Activated naive CD8-positive, alpha-beta T cell (primary cell): Measurements from ENCODE around the gene TFAP2C.
A peak's percentile ranks its signal among the peaks of the same experiment; 100 is the strongest.

Experiments
- H3K27ac Mint-ChIP-seq: one replicate; pipeline ENCODE4 v1.8.0; 2021; ENCODE audit warnings: mixed read lengths
- H3K27me3 Mint-ChIP-seq: one replicate; pipeline ENCODE4 v1.8.0; 2021; ENCODE audit warnings: mixed read lengths
- H3K36me3 Mint-ChIP-seq: one replicate; pipeline ENCODE4 v1.8.0; 2021; ENCODE audit warnings: mixed read lengths
- H3K4me1 Mint-ChIP-seq: one replicate; pipeline ENCODE4 v1.8.0; 2021; ENCODE audit warnings: low read depth, mixed read lengths
- H3K4me3 Mint-ChIP-seq: one replicate; pipeline ENCODE4 v1.8.0; 2021; ENCODE audit warnings: mild to moderate bottlenecking, mixed read lengths
- H3K9me3 Mint-ChIP-seq: one replicate; pipeline ENCODE4 v1.8.0; 2021; ENCODE audit warnings: low read depth, mixed read lengths

The TFAP2C gene

GRCh38 chr20:56628873-56629463 lies at the start of gene TFAP2C:
Gene TFAP2C (plus strand): TSS chr20:56629306. CDS start chr20:56629545, 239 bp downstream.
- peaks cover 28% of the 10 kb centered on the region for H3K27me3 Mint-ChIP-seq
- no peak within 1 kb of the TSS for H3K27ac Mint-ChIP-seq
- peak within 1 kb of the TSS; percentile 68 for H3K4me3 Mint-ChIP-seq
- H3K4me1 Mint-ChIP-seq, result peaks cover 15% of the 10 kb centered on the region
- no peaks in the 10 kb centered on the region for H3K36me3 Mint-ChIP-seq
- H3K9me3 Mint-ChIP-seq, result no peaks in the 10 kb centered on the region

- H3K9me3 Mint-ChIP-seq, result no peaks in the 10 kb centered on the region
- peaks cover 6% of the 10 kb centered on the region for H3K27me3 Mint-ChIP-seq
- no peak overlapping the region for H3K4me3 Mint-ChIP-seq
- no peaks in the 10 kb centered on the region for H3K4me1 Mint-ChIP-seq
- H3K36me3 Mint-ChIP-seq, result no peaks in the 10 kb centered on the region
- H3K27ac Mint-ChIP-seq, result no peak overlapping the region
These were observed 48.9 kb upstream of the TFAP2C start for GRCh38 chr20:56580226-56580625.

GRCh38 chr20:56581701-56582100 lies 47.4 kb upstream of the TFAP2C start:
- Mint-ChIP-seq H3K9me3 (no peaks in the 10 kb centered on the region), H3K27me3 (peaks cover 2% of the 10 kb centered on the region), H3K4me3 (no peak overlapping the region), H3K4me1 (no peaks in the 10 kb centered on the region), H3K36me3 (no peaks in the 10 kb centered on the region), H3K27ac (no peak overlapping the region)

DNA sequence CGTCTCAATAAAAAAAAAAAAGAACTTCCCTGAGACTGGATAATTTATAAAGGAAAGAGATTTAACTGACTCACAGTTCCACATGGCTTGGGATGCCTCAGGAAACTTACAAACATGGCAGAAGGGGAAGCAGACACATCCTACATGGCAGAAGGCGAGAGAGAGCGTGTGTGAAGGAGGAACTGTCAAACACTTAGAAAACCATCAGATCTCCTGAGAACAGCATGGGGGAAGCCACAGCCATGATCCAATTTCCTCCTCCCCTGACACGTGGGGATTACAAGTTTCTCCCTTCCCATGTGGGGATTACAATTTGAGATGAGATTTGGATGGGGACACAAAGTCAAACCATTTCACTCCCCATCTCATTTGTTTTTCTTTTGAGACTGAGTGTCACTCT lies 46.6 kb upstream of the TFAP2C start:
- Mint-ChIP-seq H3K4me1 (no peaks in the 10 kb centered on the region), H3K27me3 (peaks cover 2% of the 10 kb centered on the region), H3K27ac (no peak overlapping the region), H3K9me3 (no peaks in the 10 kb centered on the region), H3K4me3 (no peak overlapping the region), H3K36me3 (no peaks in the 10 kb centered on the region)

GRCh38 chr20:56584916-56585315 lies 44.2 kb upstream of the TFAP2C start:
- H3K36me3 Mint-ChIP-seq, result no peaks in the 10 kb centered on the region
- no peak overlapping the region for H3K27ac Mint-ChIP-seq
- H3K4me1 Mint-ChIP-seq, result no peaks in the 10 kb centered on the region

DNA sequence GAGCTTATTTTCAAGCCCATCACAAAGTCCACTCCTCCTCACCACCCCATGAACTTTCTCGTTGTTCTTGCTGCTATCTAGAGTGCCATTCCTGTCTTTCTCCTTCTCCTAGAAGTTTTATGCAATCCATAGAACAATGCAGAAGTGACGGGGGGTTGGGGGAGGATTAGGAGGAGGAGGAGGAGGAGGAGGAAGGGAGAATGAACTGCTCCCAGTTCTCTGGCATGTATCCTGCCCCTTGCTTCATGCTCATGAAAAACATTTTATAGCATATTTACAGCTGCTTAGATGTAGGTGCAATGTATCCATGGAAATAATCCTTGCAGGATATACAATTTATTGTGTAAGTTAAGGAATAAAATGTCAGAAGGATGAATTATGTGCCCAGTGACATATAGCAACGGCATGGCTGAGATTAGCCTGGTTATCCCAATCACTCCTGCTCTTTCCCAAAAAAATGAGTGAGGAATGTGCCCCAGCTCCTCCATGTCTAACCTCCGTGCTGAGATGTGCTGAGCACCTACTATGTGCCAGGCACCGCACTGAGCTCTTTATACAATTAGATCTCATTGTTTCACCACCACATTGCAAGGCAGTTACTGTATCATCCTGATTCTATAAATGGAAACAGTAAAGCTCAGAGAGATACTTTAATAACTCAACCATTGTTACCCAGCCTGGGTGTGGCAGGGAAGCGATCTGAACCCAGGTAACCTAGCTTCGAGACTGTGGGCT lies 41.6 kb upstream of the TFAP2C start:
- Mint-ChIP-seq H3K27ac (no peak overlapping the region), H3K36me3 (no peaks in the 10 kb centered on the region), H3K27me3 (peaks cover 1% of the 10 kb centered on the region)

More at GRCh38 chr20:56584916-56585315, 44.2 kb upstream of the TFAP2C start:
- H3K27me3 Mint-ChIP-seq, result peaks cover 3% of the 10 kb centered on the region
- H3K9me3 Mint-ChIP-seq, result no peaks in the 10 kb centered on the region
- H3K4me3 Mint-ChIP-seq, result no peak overlapping the region

DNA sequence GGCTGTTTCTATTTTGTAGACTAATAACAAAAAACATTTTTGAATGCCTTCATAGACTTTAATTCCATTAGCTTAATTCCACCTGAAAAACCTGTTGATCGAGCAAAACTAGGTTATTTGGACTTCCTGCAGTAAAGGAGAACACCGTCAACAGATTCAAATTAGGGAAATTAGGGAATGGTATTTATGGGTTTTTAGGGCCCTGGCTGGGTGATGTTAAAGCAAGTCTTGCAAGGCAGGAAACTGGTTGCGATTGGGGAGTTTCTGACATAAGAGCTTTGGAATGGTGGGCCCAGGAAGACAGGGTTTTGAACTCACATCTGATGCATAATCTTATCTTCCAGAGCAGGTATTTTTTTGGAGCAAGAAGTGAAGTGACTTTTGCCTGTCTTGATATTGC lies 40.1 kb upstream of the TFAP2C start:
- Mint-ChIP-seq H3K4me1 (no peaks in the 10 kb centered on the region), H3K27ac (no peak overlapping the region), H3K27me3 (peaks cover 1% of the 10 kb centered on the region), H3K36me3 (no peaks in the 10 kb centered on the region), H3K9me3 (no peaks in the 10 kb centered on the region), H3K4me3 (no peak overlapping the region)

More for the DNA sequence above, 41.6 kb upstream of the TFAP2C start:
- Mint-ChIP-seq H3K4me3 (no peak overlapping the region), H3K4me1 (no peaks in the 10 kb centered on the region), H3K9me3 (no peaks in the 10 kb centered on the region)

DNA sequence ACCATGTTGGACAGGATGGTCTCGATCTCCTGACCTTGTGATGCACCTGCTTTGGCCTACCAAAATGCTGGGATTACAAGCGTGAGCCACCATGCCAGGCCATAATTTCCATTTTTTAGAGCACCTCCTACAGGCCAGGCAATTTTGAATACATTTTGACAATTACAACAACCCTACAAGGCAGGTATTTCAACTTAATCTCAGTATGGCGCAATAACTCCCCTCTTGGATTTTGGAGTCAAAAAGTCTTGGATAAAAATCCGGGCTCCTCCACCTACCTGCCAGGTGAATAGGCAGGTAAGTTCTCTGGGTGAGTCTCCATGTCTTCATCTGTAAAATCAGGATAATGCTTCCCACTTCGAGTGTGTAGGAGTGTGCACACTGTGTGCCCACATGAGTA lies 39.5 kb upstream of the TFAP2C start:
- Mint-ChIP-seq H3K9me3 (no peaks in the 10 kb centered on the region), H3K27ac (no peak overlapping the region), H3K4me1 (no peaks in the 10 kb centered on the region), H3K4me3 (no peak overlapping the region), H3K27me3 (peaks cover 1% of the 10 kb centered on the region), H3K36me3 (no peaks in the 10 kb centered on the region)

DNA sequence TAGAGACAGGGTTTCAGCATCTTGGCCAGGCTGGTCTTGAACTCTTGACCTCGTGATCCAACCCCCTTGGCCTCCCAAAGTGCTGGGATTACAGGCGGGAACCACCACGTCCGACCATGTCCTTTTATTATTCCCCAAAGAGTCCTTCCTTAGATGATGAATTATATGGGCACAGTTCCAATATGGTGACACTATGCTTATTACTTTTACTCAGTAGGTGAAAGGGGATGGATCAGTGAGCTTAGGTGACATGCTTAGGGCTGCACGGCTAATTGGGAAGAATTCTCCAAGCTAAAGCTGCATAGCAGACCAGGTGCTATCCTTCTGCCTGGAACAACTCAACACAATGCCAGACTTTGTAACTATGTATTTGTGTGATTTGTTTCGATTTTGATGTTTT lies 38.2 kb upstream of the TFAP2C start:
- no peaks in the 10 kb centered on the region for H3K9me3 Mint-ChIP-seq
- H3K27ac Mint-ChIP-seq, result no peak overlapping the region
- no peaks in the 10 kb centered on the region for H3K4me1 Mint-ChIP-seq
- H3K27me3 Mint-ChIP-seq, result peaks cover 1% of the 10 kb centered on the region
- H3K4me3 Mint-ChIP-seq, result no peak overlapping the region
- H3K36me3 Mint-ChIP-seq, result no peaks in the 10 kb centered on the region

DNA sequence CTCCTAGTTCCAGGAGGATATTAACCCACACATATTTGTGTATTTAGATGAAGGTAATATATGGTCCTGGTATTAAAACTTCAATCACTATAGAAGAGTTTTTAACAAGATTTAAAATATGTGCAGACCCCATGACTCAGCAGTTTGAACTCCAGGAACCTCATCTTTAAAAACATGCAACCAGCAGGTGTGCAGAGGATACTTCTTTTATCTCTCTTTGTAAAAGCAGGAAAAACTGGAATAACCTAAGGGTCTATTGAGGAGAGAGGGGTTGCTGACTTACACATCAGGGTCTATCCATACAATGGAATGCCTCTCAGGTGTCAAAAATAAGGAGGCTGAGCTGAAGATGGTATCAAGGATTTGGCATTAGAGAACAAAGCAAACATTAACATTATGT lies 36.9 kb upstream of the TFAP2C start:
- Mint-ChIP-seq H3K27ac (no peak overlapping the region), H3K4me3 (no peak overlapping the region), H3K9me3 (no peaks in the 10 kb centered on the region), H3K27me3 (peaks cover 1% of the 10 kb centered on the region), H3K4me1 (no peaks in the 10 kb centered on the region), H3K36me3 (no peaks in the 10 kb centered on the region)

GRCh38 chr20:56592817-56593216 lies 36.3 kb upstream of the TFAP2C start:
- H3K36me3 Mint-ChIP-seq, result no peaks in the 10 kb centered on the region
- H3K27me3 Mint-ChIP-seq, result peaks cover 1% of the 10 kb centered on the region
- no peaks in the 10 kb centered on the region for H3K4me1 Mint-ChIP-seq
- no peak overlapping the region for H3K27ac Mint-ChIP-seq
- H3K9me3 Mint-ChIP-seq, result no peaks in the 10 kb centered on the region
- H3K4me3 Mint-ChIP-seq, result no peak overlapping the region

DNA sequence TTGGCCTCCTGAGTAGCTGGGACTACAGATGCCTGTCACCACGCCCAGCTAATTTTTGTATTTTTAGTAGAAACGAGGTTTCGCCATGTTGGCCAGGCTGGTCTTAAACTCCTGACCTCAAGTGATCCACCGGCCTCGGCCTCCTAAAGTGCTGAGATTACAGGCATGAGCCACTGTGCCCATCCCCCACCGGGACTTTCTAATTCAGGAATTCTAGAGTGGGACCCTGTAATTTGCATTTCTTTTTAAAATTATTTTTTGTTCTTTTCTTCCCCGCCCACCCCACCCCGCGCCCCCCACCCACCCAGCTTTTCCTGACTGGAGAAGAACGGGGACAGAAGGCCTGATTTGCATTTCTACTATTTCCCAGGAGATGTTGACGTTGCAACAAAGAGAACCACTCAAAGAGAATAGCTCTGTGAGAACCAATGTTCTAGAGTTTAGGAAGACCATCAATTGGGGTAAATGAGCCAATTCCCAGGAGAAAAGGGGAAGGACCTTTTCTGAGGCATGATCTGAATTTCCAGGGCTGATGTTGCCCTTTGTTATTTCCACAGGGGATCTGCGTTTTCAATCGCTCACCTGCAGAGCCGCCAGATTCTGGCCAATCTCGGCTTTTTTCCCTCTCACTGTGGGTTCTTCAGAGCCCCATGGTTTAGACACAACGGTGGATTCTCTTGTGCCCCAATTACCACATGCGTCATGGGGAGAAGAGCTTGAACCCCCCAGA lies 33.2 kb upstream of the TFAP2C start:
- no peak overlapping the region for H3K27ac Mint-ChIP-seq
- no peak overlapping the region for H3K4me3 Mint-ChIP-seq
- H3K27me3 Mint-ChIP-seq, result no peaks in the 10 kb centered on the region
- no peaks in the 10 kb centered on the region for H3K36me3 Mint-ChIP-seq
- no peaks in the 10 kb centered on the region for H3K9me3 Mint-ChIP-seq
- H3K4me1 Mint-ChIP-seq, result no peaks in the 10 kb centered on the region

- Mint-ChIP-seq H3K27ac (no peak overlapping the region), H3K4me1 (no peaks in the 10 kb centered on the region), H3K9me3 (no peaks in the 10 kb centered on the region), H3K27me3 (no peaks in the 10 kb centered on the region), H3K36me3 (no peaks in the 10 kb centered on the region), H3K4me3 (no peak overlapping the region)
These were observed 27.9 kb upstream of the TFAP2C start for GRCh38 chr20:56601166-56601565.

DNA sequence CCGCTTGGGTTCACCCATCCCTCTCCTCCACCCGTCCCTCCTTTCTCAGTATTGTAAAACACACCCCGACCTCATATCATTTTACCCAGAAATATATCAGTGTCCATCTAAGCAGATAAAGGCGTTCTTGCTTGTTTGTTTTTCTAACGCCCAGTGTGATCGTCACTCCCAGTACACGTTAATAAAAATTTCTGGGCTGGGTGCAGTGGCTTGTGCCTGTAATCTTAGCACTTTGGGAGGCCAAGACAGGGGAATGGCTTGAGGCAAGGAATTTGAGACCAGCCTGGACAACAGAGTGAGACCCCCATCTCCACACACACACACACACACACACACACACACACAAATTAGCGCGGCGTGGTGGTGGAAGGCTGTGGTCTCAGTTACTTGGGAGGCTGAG lies 24.4 kb upstream of the TFAP2C start:
- no peaks in the 10 kb centered on the region for H3K36me3 Mint-ChIP-seq
- H3K9me3 Mint-ChIP-seq, result no peaks in the 10 kb centered on the region
- no peaks in the 10 kb centered on the region for H3K4me1 Mint-ChIP-seq
- H3K27me3 Mint-ChIP-seq, result no peaks in the 10 kb centered on the region
- no peak overlapping the region for H3K4me3 Mint-ChIP-seq
- H3K27ac Mint-ChIP-seq, result no peak overlapping the region

- Mint-ChIP-seq H3K9me3 (no peaks in the 10 kb centered on the region), H3K36me3 (no peaks in the 10 kb centered on the region)
These were observed 23.7 kb upstream of the TFAP2C start for GRCh38 chr20:56605261-56605996.

More at GRCh38 chr20:56605261-56605996, 23.7 kb upstream of the TFAP2C start:
- H3K27me3 Mint-ChIP-seq, result no peaks in the 10 kb centered on the region
- no peak overlapping the region for H3K27ac Mint-ChIP-seq
- H3K4me3 Mint-ChIP-seq, result no peak overlapping the region
- no peaks in the 10 kb centered on the region for H3K4me1 Mint-ChIP-seq
